ENCODE data around the gene TMEFF2.

The TMEFF2 gene

DNA sequence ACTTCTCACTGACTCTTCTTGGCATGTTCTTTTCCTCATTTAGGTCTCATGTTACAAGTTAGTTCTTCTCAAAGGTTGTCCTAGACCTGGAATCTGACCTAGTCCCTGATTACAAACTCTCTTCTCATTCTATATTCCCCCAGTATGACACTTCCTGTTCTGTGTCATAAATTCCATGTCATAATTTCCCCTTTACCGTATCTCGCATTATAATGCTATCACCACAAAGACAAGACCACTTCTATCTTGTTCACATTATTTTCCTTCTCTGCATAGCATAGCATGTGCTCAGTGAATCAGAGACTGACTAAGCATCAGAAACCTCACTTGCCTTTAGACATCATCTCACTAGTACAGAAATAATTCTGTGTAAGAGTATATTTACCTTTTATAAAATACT is 284.2 kb downstream of the TMEFF2 start:
- Mint-ChIP-seq H3K4me3 (no peak overlapping the region), H3K36me3 (ENCODE audit: low read depth) (no peaks in the 10 kb centered on the region), H3K27ac (no peak overlapping the region), H3K9me3 (no peaks in the 10 kb centered on the region), H3K27me3 (ENCODE audit: low read depth) (peaks cover 4% of the 10 kb centered on the region), H3K4me1 (ENCODE audit: low read depth) (no peaks in the 10 kb centered on the region)

DNA sequence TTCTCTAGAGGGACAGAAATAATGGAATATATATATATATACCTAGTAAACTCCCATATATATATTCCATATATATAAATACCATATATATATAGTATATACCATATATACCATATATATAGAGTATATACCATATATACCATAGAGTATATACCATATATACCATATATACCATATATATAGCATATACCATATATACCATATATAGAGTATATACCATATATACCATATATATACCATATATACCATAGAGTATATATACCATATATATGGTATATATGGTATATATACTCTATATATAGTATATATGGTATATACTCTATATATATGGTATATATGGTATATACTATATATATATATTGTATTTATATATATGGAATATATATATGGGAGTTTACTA is 285.9 kb downstream of the TMEFF2 start:
- Mint-ChIP-seq H3K4me1 (ENCODE audit: low read depth) (no peaks in the 10 kb centered on the region), H3K36me3 (ENCODE audit: low read depth) (no peaks in the 10 kb centered on the region), H3K4me3 (no peak overlapping the region), H3K27me3 (ENCODE audit: low read depth) (peaks cover 4% of the 10 kb centered on the region), H3K9me3 (no peaks in the 10 kb centered on the region), H3K27ac (no peak overlapping the region)

DNA sequence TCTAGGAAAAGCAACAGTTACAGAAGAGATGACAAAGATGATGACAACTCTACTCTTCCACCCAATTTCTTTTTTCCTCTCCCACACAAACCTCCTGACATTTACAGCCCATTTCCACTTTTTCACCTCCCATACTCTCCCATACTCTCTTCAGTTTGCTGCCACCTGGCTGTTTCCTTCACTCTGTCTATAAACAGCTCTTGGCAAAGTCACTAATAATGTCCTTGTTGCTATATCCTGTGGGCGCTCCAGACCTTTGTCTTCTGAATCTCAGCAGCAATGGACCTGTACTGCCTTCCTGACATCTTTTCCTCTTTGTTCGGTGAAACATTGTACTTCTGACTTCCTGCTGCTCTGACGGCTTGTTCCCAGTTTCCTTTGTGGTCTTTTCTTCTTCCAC is 287.2 kb downstream of the TMEFF2 start:
- Mint-ChIP-seq H3K4me1 (ENCODE audit: low read depth) (no peaks in the 10 kb centered on the region), H3K27ac (no peak overlapping the region), H3K36me3 (ENCODE audit: low read depth) (no peaks in the 10 kb centered on the region), H3K9me3 (no peaks in the 10 kb centered on the region), H3K27me3 (ENCODE audit: low read depth) (peaks cover 4% of the 10 kb centered on the region), H3K4me3 (no peak overlapping the region)

DNA sequence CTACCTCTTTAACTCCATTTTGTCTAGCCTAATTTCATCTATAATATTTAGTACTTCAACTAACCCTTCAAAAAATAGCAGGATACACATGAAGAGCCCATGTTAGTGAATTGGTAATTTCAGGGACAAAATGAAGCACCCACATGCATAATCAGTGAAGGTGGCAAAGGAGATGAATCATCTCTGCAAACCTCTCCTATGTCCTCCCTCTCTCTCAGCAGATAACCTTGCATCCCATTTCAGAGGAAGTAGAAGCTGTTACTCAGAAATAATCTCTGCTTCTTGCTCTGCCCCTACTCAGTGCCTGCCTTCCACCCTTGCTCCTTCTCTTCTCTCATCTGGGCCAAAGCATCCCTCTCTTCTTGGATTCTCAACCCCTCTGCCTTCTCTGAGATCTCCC is 287.6 kb downstream of the TMEFF2 start:
- H3K9me3 Mint-ChIP-seq = no peaks in the 10 kb centered on the region
- H3K4me1 Mint-ChIP-seq (ENCODE audit: low read depth) = no peaks in the 10 kb centered on the region
- no peak overlapping the region for H3K27ac Mint-ChIP-seq
- peaks cover 4% of the 10 kb centered on the region for H3K27me3 Mint-ChIP-seq (ENCODE audit: low read depth)
- no peak overlapping the region for H3K4me3 Mint-ChIP-seq
- H3K36me3 Mint-ChIP-seq (ENCODE audit: low read depth) = no peaks in the 10 kb centered on the region

DNA sequence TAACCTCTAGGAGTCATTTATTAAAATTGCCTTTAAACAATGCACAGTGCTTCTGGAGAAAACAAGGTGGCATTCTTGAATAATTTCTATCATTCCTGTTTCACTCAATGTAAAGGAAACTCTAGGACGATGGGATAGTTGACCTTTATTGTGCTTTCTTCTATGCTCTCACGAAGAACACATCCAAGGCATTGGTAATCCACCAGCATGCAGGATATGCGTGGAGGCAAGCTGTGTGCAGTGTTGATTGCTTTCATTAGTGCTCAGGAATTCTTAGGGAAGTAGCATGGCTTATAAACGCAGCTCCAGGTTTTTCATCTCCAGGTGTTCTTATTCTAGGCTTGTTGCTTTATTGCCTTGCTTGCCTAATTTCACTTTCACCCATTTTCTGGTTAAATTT is 289.4 kb downstream of the TMEFF2 start:
- Mint-ChIP-seq H3K27me3 (ENCODE audit: low read depth) (peaks cover under 1% of the 10 kb centered on the region), H3K4me3 (no peak overlapping the region), H3K36me3 (ENCODE audit: low read depth) (no peaks in the 10 kb centered on the region), H3K9me3 (no peaks in the 10 kb centered on the region), H3K27ac (no peak overlapping the region), H3K4me1 (ENCODE audit: low read depth) (no peaks in the 10 kb centered on the region)

DNA sequence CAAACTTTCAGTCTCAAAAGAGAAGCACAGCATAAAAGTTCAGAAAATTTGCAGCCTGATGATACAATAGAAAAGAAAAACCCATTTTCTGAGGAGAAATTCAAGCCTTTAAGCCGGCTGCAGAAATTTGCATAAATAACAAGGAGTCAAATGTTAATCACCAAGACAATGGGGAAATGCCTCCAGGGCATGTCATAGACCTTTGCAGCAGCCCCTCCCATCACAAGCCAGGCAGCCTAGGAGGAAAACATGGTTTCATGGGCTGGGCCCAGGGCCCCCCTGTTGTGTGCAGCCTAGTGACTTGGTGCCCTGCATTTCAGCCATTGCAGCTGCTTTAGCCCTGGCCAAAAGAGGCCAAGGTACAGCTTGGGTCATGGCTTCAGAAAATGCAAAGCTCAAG is 293.7 kb downstream of the TMEFF2 start:
- Mint-ChIP-seq H3K9me3 (no peaks in the 10 kb centered on the region), H3K36me3 (ENCODE audit: low read depth) (no peaks in the 10 kb centered on the region), H3K27ac (no peak overlapping the region), H3K4me1 (ENCODE audit: low read depth) (no peaks in the 10 kb centered on the region), H3K4me3 (no peak overlapping the region), H3K27me3 (ENCODE audit: low read depth) (peaks cover 5% of the 10 kb centered on the region)

DNA sequence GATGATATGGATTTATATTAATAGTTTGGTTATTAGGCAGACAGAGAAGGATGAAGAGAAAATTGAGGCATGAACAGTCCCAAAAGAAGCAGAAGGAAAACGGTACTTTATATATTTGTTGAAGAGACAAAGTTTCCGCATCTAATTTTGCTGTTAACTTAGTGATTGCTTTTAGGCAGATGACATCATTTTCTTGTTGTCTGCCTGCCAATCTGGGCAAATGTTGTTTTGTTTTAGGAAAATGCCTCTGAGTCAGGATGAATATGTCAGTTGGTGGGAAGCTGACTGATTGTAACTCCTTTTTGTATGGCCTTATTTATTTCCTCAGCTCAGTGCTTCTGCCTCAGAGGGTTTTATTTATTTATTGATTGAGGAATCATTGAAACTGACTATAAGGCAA is 295.3 kb downstream of the TMEFF2 start:
- Mint-ChIP-seq H3K27ac (no peak overlapping the region), H3K4me3 (no peak overlapping the region), H3K36me3 (ENCODE audit: low read depth) (no peaks in the 10 kb centered on the region), H3K4me1 (ENCODE audit: low read depth) (no peaks in the 10 kb centered on the region), H3K9me3 (no peaks in the 10 kb centered on the region), H3K27me3 (ENCODE audit: low read depth) (peaks cover 5% of the 10 kb centered on the region)
